GM12892 (cell line): ENCODE results near the gene FANCE.

ENCODE experiments used
- POLR2A ChIP-seq: IDR thresholded peaks from 2 replicates; pipeline ENCODE4 v1.6.1; 2011; ENCODE audit warnings: low read depth, low read length, control low read depth
- POLR2AphosphoS5 ChIP-seq: IDR thresholded peaks from 2 replicates; pipeline ENCODE4 v1.6.1; 2011; ENCODE audit warnings: low read depth, low read length, control low read depth

DNA sequence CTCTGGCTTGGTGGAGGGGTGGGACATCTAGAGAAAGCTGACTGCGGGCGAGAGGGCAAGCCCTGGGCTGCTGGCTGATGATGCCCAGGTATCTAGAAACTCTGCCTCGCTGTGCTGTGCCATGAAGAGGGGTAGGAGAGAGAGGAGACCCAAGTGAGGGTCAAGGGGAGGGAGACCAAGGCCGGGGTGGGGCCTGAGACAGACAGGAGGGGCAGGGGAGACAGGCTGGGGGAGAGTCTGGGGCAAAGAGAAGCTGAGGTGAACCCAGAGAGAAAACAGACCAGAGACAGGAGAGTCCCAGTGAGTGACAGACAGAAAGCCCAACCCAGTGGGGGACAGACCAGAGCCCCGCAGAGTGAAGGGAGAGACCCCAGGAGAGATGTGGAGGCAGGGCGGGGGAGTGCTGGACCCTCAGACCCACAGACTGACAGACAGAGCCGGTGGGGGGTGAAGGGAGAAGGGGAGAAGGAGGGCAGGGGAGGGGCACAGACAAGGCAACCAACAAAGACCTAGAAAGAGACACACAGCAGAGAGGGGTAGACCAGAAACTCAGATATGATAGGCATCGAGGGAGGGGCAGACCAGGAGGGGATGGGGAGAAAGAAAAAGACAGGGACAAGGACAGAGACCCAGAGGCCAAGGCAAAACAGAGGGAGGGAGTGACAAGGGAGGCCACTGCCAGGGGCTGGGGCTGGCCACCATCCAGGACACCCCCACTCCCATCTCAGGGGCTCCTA is 38.9 kb downstream of the FANCE start:
- TF ChIP-seq POLR2A (no peak), POLR2AphosphoS5 (no peak)
